Tibial artery (tissue), 4 donors: Measurements from ENCODE around the gene MRPL48.

Source experiments
- DNase-seq, 2 donors: peaks; one replicate each; pipeline ENCODE4 v3.0.0-alpha.2; 2019
- H3K27ac ChIP-seq, 2 donors: fragments of 200-600 bp; sonication (generic) in 1 of 2; 1 replicate in 1 of 2; 2 replicates in 1 of 2; pipeline ENCODE4 v1.5.1; 2018 to 2019; ENCODE audit warnings: mild to moderate bottlenecking in 1 of 2
- H3K27me3 ChIP-seq, 2 donors: fragments of 200-600 bp; sonication (generic) in 1 of 2; one replicate each; pipeline versions ENCODE4 v1.5.1 to v1.6.0; 2016 to 2019
- H3K36me3 ChIP-seq, 3 donors: fragments of 200-600 bp; sonication (generic) in 2 of 3; one replicate each; pipeline ENCODE4 v1.5.1; 2016 to 2019; ENCODE audit warnings: mild to moderate bottlenecking in 2 of 3
- H3K4me1 ChIP-seq, 4 donors: fragments of 200-600 bp; sonication (generic) in 2 of 4; 1 replicate in 3 of 4; 2 replicates in 1 of 4; pipeline ENCODE4 v1.5.1; 2016 to 2019
- H3K4me3 ChIP-seq, 2 donors: fragments of 200-600 bp; sonication (generic) in 1 of 2; 1 replicate in 1 of 2; 2 replicates in 1 of 2; pipeline ENCODE4 v1.5.1; 2018 to 2019; ENCODE audit warnings: mild to moderate bottlenecking in 2 of 2
- H3K9me3 ChIP-seq, 3 donors: fragments of 200-600 bp; sonication (generic) in 1 of 3; one replicate each; pipeline ENCODE4 v1.5.1; 2016 to 2019
- CTCF ChIP-seq, 2 experiments: fragments of 200-600 bp in 1 of 2; fragments of 450-650 bp in 1 of 2; IDR thresholded peaks; one replicate each; pipeline ENCODE4 v1.5.1; 2017 to 2019; ENCODE audit warnings: antibody characterized with exemption in 2 of 2, mild to moderate bottlenecking in 1 of 2, moderate library complexity in 1 of 2
- intact Hi-C: fragments of 100-400 bp; cut with DNase I; formaldehyde crosslinking; loops from one replicate; pipeline ENCODE4 v1.15.0; 2023; ENCODE audit warnings: low total_unique reads

Gene MRPL48

GRCh38 chr11:73893041-73893440 is 105.4 kb downstream of the MRPL48 start:
- no peak for TF ChIP-seq CTCF (IDR thresholded peaks at IDR 0.05)
- intact Hi-C loops: no loop called here
- H3K27ac ChIP-seq: no peak overlapping the region
- H3K4me3 ChIP-seq: no peak overlapping the region
- no peak for DNase-seq
- no peaks in the 10 kb centered on the region for H3K4me1 ChIP-seq
- no peaks in the 10 kb centered on the region for H3K9me3 ChIP-seq
- H3K27me3 ChIP-seq: no peaks in the 10 kb centered on the region
- peaks cover 12 to 58% (median 46%) of the 10 kb centered on the region in 3 donors for H3K36me3 ChIP-seq

DNA sequence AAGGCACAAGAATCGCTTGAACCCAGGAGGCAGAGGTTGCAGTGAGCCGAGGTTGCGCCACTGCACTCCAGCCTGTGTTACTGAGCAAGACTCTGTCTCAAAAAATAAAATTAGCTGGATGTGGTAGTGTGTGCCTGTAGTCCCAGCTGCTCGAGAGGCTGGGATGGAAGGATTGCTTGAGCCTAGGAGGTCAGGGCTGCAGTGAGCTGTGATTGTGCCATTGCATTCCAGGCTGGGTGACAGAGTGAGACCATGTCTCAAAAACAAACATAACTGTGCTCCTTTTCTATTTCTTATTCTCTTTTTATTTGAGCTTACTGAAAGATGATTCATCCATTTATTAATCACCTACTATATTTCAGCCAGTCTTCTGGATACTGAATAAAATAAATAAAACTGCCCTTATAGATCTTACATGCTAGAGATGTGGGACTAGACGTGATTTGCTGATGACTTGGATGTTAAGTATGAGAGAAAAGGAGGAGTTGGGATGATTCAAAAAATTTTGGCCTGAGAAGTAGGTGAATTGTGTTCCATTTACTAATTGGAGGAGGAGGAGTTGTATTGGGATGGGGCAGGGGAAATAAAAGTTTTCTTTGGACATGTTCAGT is 107.2 kb downstream of the MRPL48 start:
- intact Hi-C loops: no loop called here
- DNase-seq: no peak
- no peak overlapping the region for H3K27ac ChIP-seq
- H3K36me3 ChIP-seq: peaks cover 18 to 56% (median 35%) of the 10 kb centered on the region in 3 donors
- H3K9me3 ChIP-seq: no peaks in the 10 kb centered on the region
- no peak for TF ChIP-seq CTCF (IDR thresholded peaks at IDR 0.05)
- no peaks in the 10 kb centered on the region for H3K27me3 ChIP-seq
- H3K4me3 ChIP-seq: no peak overlapping the region
- H3K4me1 ChIP-seq: no peaks in the 10 kb centered on the region

GRCh38 chr11:73902303-73902702 is 114.6 kb downstream of the MRPL48 start:
- no peaks in the 10 kb centered on the region for H3K27me3 ChIP-seq
- H3K36me3 ChIP-seq: peaks cover 17 to 65% (median 31%) of the 10 kb centered on the region in 3 donors
- H3K9me3 ChIP-seq: no peaks in the 10 kb centered on the region
- DNase-seq: no peak
- H3K27ac ChIP-seq: no peak overlapping the region
- no peaks in the 10 kb centered on the region for H3K4me1 ChIP-seq
- H3K4me3 ChIP-seq: no peak overlapping the region
- intact Hi-C loops: no loop called here
- TF ChIP-seq CTCF (IDR thresholded peaks at IDR 0.05): no peak

GRCh38 chr11:73907191-73907590 is 119.5 kb downstream of the MRPL48 start:
- DNase-seq: no peak

DNA sequence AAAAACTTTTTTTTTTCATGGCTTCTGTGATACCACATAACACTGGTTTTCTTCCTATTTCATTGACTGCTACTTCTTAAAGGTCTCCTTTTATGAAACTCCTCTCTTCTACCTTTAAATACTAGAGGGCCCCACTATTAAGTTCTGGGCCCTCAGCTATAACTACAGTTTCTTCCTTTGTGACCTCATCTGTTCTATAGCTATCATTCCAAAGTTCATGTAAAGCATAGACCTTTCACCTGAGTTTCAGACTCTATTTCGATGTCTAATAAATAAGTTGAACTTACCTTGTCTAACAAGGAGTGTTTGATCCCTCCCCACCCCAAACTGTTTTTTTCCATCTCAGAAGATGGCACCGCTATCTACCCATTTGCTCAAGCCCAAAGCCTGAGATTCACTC is 124.4 kb downstream of the MRPL48 start:
- DNase-seq: no peak
- H3K36me3 ChIP-seq: peaks cover 55 to 88% (median 76%) of the 10 kb centered on the region in 3 donors
- no peak overlapping the region for H3K4me3 ChIP-seq
- no peaks in the 10 kb centered on the region for H3K9me3 ChIP-seq
- no peak overlapping the region for H3K27ac ChIP-seq
- H3K4me1 ChIP-seq: no peaks in the 10 kb centered on the region
- intact Hi-C loops: no loop called here
- TF ChIP-seq CTCF (IDR thresholded peaks at IDR 0.05): no peak
- no peaks in the 10 kb centered on the region for H3K27me3 ChIP-seq

More at GRCh38 chr11:73907191-73907590, 119.5 kb downstream of the MRPL48 start:
- TF ChIP-seq CTCF (IDR thresholded peaks at IDR 0.05): no peak
- no peak overlapping the region for H3K4me3 ChIP-seq
- intact Hi-C loops: no loop called here
- H3K9me3 ChIP-seq: no peaks in the 10 kb centered on the region
- no peaks in the 10 kb centered on the region for H3K4me1 ChIP-seq
- peaks cover 26 to 74% (median 32%) of the 10 kb centered on the region in 3 donors for H3K36me3 ChIP-seq
- H3K27ac ChIP-seq: no peak overlapping the region
- H3K27me3 ChIP-seq: no peaks in the 10 kb centered on the region

- no peaks in the 10 kb centered on the region for H3K4me1 ChIP-seq
- H3K36me3 ChIP-seq: peaks cover 60 to 92% (median 83%) of the 10 kb centered on the region in 3 donors
- H3K27ac ChIP-seq: no peak overlapping the region
- no peaks in the 10 kb centered on the region for H3K9me3 ChIP-seq
- no peak overlapping the region for H3K4me3 ChIP-seq
- intact Hi-C loops: no loop called here
- no peak for DNase-seq
- TF ChIP-seq CTCF (IDR thresholded peaks at IDR 0.05): no peak
- H3K27me3 ChIP-seq: no peaks in the 10 kb centered on the region
Measured at GRCh38 chr11:73913472-73913871, 125.8 kb downstream of the MRPL48 start.
